ENCODE measurements around the gene DYRK2.

- TF ChIP-seq CTCF (IDR thresholded peaks at IDR 0.05; ENCODE audit: low read depth, low read length, missing input control), result no peak
- TF ChIP-seq REST (IDR thresholded peaks at IDR 0.05), result no peak
- no peak for TF ChIP-seq ATF3 (IDR thresholded peaks at IDR 0.05)
- no peak for TF ChIP-seq SP1 (IDR thresholded peaks at IDR 0.05)
- no peak for TF ChIP-seq HNF4A (conservative IDR thresholded peaks at IDR 0.05)
Measured at GRCh38 chr12:67697967-67698366, 49.4 kb downstream of the DYRK2 start.

Measured in liver (tissue), 3 donors.